HG02973 (cell line): ENCODE results near the gene CD300C.
"Not testable (repeated sequence)": the region's sequence is repeated elsewhere in the genome, so short reads cannot be mapped to it uniquely, and the experiment has no call there.

ENCODE experiments used
- ATAC-seq: cut with Tn5 transposase; IDR thresholded peaks from one replicate; pipeline ENCODE4 v1.9.1; 2021; ENCODE audit warnings: moderate library complexity; ENCODE audit not compliant: unreplicated experiment

Gene CD300C

GRCh38 chr17:74536890-74537289 lies 9.0 kb downstream of the CD300C start:
- ATAC-seq: no peak

DNA sequence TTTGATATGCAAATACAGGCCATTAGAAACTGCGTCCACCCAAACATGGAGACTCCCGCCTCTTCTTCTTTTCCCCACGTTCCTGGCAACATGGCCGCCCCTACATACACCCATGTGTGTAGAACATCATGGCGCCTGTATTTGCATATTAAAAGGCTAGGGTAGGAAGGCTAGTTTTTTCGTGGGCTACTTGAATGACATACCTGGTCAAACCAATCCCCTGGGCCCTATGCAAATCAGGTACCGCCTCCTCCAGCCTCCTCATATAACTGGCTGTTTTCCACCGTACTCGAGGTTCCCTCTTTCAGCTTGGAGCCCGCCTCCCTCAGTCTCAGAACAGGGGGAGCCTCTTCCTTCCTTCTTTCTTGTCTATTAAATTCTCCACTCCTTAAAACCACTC lies 13.8 kb downstream of the CD300C start:
- no peak for ATAC-seq

GRCh38 chr17:74531231-74531761 lies 14.6 kb downstream of the CD300C start, which contains the start of gene CD300LB:
CD300LB (minus strand) TSS chr17:74531475; CDS start chr17:74531350, 125 bp downstream.
- ATAC-seq: no peak

DNA sequence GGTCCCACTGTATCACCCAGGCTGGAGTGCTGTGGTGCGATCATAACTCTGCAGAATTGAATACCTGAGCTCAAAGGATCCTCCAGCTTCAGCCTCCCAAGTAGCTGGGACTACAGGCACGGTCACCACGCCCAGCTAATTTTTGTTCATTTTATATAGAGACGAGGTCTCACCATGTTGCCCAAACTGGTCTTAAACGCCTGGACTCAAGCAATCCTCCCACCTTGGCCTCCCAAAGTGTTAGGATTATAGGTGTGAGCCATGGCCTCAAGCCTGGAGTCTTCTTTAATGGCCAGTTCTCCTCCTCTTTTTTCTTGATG lies 15.1 kb downstream of the CD300C start:
- ATAC-seq: no peak

DNA sequence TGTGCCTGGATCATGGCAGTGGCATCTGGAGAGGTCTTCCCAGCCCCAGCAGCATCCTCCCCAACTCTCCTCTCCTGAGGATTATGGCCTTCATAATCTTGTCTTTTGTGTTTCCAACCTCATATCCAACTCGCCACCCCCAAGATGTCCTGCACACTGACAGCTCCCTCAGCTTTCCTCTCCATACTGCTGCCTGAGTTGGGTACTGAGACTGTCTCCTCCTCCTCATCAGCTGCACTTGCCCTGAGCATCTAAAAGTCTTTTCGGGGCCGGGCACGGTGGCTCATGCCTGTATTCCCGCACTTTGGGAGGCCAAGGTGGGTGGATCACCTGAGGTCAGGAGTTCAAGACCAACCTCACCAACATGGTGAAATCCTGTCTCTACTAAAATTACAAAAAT lies 16.7 kb downstream of the CD300C start:
- ATAC-seq: no peak

DNA sequence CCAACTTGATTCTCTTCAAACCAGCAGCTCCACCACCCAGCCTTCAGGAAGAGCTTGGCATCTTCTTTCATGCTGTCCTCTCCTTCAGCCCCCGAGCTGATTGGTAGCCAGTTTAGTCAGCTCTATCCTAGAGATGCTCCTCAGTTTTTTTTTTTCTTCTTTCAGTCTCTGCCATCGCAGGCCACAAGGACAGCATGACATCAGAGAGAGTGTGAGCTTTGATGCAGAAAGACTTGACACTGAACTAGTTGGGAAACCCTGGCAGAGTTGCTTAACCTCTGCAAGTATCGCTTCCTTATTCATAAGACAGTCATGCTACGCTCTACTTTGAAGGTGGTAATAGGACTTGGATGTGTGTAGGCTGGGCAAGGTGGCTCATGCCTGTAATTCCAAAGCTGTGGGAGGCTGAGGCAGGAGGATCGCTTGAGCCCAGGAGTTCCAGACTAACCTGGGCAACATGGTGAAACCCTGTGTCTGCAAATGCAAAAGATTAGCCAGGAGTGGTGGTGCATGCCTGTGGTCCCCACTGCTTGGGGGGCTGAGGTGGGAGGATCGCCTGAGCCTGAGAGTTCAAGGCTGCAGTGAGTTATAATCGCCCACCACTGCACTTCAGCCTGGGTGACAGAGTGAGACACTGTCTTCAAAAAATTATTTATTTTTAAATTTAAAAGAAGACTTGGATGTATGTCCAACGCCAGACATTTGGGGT lies 17.3 kb downstream of the CD300C start:
- peak; percentile 71 for ATAC-seq

- ATAC-seq: no peak
These were observed 18.2 kb downstream of the CD300C start for GRCh38 chr17:74527756-74528155.

DNA sequence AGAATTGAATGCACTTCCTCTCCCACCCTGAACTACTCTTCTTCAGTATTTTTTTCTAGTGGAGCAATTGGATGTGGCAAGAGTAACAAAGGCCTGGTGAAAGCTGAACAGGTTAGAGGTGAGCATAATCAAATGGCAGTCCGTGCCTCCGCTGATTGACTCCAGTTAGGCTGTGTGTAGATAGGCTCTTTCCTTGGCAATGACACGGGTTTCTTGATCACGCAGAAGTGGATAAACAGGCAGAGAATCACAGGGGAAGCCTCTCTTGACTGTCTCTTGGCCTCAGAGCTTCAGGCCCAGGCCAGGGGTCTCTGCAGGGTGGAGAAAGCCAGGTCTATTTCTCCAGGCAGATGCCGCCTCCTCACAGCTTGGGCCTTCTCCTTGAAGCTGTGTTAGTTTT lies 18.8 kb downstream of the CD300C start:
- no peak for ATAC-seq

DNA sequence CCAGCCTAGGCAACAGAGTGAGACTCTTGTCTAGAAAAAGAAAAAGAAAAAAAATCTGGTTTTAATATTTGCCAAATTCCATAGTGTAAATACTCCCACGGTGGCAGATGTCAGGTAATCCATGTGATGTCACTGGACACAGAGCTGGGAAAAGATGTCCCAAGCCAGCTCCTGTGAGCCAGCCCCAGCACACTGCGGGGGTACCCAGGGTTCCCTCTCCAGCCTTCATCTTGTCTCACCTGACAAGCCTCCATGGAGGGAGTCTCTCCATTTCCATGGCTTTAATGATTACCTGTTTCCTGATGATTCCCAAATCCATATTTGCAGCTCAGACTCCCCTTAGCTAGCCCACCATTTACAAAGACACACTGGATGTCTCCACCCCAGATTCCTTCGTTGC lies 19.2 kb downstream of the CD300C start:
- ATAC-seq: no peak

- no peak for ATAC-seq
These were observed 20.1 kb downstream of the CD300C start for GRCh38 chr17:74525781-74526288.

GRCh38 chr17:74525465-74525725 lies 20.5 kb downstream of the CD300C start:
- ATAC-seq: no peak

- no peak for ATAC-seq
These were observed 21.1 kb downstream of the CD300C start for GRCh38 chr17:74524653-74525464.

GRCh38 chr17:74523308-74523707 lies 22.6 kb downstream of the CD300C start:
- no peak for ATAC-seq

DNA sequence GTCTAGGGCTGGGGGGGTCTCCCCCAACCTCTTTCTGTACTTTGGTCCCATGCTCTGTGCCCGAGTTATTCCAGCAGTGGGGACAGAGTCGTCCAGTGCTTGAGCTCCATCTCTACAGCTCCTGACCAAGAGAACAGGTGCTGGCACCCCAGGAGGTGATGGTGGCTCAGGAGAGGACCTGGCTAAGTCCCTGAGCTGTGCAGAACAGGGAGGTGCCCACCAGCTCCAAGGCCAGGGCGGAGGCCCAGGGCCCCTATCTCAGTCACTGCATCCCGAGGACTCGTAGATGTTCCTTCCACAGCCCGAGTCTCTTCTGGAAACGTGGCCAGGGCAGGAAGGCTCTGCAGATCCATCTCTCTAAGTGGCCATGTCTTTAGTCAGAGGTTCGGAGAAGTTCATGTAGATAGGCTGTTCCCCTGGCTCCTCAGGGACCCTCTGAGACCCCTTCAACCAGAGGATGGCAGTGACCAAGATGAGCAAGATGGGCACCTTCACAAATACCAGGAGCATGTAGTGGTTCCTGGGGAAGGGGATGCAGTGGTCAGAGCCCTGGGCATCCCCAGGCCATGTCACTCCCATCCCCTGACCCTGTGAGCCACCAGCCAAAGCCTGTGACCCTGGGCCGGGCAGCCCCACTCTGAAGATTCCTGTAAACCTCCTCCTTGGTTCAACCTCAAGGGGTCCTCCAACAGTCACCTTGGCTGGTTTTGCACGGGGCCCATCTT lies 23.4 kb downstream of the CD300C start:
- no peak for ATAC-seq

- no peak for ATAC-seq
These were observed 24.2 kb downstream of the CD300C start for GRCh38 chr17:74521701-74522201.

DNA sequence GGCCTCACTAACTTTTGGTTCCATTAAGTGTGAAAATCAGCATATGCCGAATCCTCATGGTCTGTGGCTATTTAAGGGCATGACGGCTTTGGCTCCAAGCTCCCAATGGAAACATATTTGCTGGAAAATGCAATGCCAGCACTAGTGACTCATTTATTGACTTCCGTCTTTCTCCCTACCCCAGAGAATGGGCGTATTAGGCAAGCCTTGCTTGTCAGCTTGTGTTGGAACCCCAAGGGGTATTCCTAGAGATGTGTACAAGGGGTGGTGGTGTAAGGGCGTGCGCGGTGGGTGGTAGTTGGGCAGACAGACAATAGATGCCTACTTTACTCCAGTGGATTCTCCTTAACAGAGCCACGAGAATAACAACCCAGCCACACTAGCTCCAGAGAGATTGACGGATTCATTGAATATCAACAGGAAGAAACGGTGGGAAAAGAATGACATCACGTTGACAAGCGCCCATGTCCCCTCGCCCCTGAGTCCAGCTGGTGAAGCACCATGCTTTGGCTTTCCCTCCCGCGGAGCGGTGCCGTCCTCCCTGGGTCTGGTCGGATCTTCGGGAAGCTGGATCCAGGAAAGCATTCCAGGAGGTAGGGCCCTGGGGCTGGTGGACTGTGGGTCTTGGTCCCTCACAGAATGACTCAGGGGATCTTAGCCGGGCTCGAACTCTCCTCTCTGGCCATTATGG lies 25.0 kb downstream of the CD300C start:
- no peak for ATAC-seq

DNA sequence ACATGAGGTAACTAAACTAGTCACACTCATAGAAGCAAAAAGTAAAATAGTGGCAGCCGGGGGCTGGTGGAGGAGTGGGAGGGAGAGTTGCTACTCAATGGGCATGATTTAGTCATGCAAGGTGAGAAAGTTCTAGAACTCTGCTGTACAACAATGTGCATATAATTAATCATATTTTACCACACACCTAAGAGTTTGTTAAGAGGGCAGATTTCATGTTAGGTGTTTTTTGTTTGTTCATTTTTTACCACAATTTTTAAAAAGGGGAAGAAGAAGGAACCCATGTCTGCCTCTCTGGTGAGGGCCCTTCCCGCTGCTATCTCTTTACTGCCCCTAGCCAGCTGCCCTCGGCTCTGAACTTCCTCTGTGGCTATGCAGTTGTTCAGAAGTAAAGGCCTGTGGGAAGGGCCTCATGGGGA lies 25.9 kb downstream of the CD300C start:
- ATAC-seq: no peak

- not testable (repeated sequence) for ATAC-seq
These were observed 27.4 kb downstream of the CD300C start for GRCh38 chr17:74518413-74518981.

GRCh38 chr17:74516561-74517328 lies 29.2 kb downstream of the CD300C start:
- no peak for ATAC-seq

DNA sequence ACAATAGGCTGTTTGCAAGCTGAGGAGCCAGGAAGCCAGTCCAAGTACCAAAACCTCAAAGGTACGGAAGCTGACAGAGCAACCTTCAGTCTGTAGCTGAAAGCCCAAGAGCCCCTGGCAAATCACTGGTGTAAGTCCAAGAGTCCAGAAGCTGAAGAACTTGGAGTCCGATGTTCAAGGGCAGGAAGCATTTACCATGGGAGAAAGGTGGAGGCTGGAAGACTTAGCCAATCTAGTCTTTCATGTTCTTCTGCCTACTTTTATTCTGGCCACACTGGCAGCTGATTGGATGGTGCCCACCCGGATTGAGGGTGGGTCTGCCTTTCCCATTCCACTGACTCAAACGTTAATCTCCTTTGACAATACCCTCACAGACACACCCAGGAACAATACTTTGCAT lies 30.0 kb downstream of the CD300C start:
- no peak for ATAC-seq
